ENCODE results near the gene FLT3.
"Not testable (repeated sequence)": the region's sequence is repeated elsewhere in the genome, so short reads cannot be mapped to it uniquely, and the experiment has no call there.

GRCh38 chr13:28032438-28032837, 67.9 kb downstream of the FLT3 start:
- TF ChIP-seq NR2F2 (IDR thresholded peaks at IDR 0.05); FOXA1 (IDR thresholded peaks at IDR 0.05); GABPA (IDR thresholded peaks at IDR 0.05 in 1 of 2, conservative IDR thresholded peaks at IDR 0.05 in 1 of 2); ZBTB33 (IDR thresholded peaks at IDR 0.05); REST (IDR thresholded peaks at IDR 0.05); JUND (IDR thresholded peaks at IDR 0.05); HNF4A (conservative IDR thresholded peaks at IDR 0.05): not testable (repeated sequence)

All from liver (tissue), 2 donors.